IPS DF 4.7 (cell line): ENCODE measurements around the gene ZNF331.
"Not testable (repeated sequence)": the region's sequence is repeated elsewhere in the genome, so short reads cannot be mapped to it uniquely, and the experiment has no call there.

Source experiments
- DNase-seq: peaks from one replicate; pipeline ENCODE4 v3.0.0-alpha.2; 2013; ENCODE audit warnings: low spot score; ENCODE audit errors: extremely low read depth

ZNF331 gene

GRCh38 chr19:53537521-53538377 lies at the start of gene ZNF331:
ZNF331 (plus strand) TSS chr19:53538145; CDS start chr19:53569377, 31,232 bp downstream.
- no peak for DNase-seq

- DNase-seq, result no peak
These were observed 45.8 kb upstream of the ZNF331 start for GRCh38 chr19:53492153-53492552.

GRCh38 chr19:53497311-53498023 lies 40.5 kb upstream of the ZNF331 start:
- DNase-seq, result not testable (repeated sequence)

DNA sequence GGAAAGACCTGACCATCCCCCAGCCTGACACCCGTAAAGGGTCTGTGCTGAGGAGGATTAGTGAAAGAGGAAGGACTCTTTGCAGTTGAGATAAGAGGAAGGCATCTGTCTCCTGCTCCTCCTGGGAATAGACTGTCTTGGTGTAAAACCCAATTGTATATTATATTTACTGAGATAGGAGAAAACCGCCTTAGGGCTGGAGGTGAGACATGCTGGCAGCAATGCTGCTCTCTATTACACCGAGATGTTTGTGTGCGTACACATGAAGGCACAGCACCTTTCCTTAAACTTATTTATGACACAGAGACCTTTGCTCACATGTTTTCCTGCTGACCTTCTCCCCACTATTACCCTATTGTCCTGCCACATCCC lies 39.9 kb upstream of the ZNF331 start:
- not testable (repeated sequence) for DNase-seq

GRCh38 chr19:53503151-53503550 lies 34.8 kb upstream of the ZNF331 start:
- not testable (repeated sequence) for DNase-seq

GRCh38 chr19:53503671-53504364 lies 34.1 kb upstream of the ZNF331 start:
- not testable (repeated sequence) for DNase-seq

DNA sequence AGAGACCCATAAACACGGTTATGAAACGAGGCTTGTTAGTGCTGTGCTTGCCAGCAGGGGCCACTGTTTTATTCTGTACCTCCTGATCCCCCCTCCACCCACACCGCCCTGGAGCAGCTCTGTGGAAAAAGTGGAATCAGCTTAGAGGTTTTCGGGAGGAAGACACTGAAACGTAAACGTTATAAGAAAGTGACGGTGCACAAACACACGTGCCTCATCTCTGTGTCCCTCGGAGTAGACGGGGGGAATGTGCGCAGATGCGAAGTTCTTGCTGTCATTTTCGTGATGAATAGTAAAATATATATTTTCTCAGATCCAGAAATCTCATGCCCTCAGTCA lies 33.6 kb upstream of the ZNF331 start:
- not testable (repeated sequence) for DNase-seq

- no peak for DNase-seq
These were observed 33.1 kb upstream of the ZNF331 start for GRCh38 chr19:53504885-53505284.

DNA sequence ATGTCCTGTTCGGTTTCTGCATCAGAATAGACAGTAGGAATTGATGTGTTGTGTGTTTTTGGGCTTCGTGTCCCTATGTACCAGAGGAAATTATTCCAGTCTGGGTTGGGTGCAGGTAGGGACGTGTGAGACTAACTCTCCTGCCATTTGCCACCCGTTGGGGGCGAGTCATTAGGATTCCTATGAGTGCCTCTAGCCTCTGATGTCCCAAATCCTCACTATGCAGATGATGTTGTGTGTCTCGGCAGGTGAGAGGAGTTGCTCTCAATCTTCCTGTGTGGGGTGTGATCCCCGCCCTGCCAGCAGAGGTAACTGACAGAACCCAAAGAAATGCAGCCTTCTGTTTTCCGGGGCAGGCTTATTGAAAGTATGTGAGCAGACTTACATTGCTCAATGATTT lies 31.2 kb upstream of the ZNF331 start:
- no peak for DNase-seq

- no peak for DNase-seq
These were observed 30.2 kb upstream of the ZNF331 start for GRCh38 chr19:53507523-53508442.

- no peak for DNase-seq
These were observed 28.5 kb upstream of the ZNF331 start for GRCh38 chr19:53509443-53509842.

DNA sequence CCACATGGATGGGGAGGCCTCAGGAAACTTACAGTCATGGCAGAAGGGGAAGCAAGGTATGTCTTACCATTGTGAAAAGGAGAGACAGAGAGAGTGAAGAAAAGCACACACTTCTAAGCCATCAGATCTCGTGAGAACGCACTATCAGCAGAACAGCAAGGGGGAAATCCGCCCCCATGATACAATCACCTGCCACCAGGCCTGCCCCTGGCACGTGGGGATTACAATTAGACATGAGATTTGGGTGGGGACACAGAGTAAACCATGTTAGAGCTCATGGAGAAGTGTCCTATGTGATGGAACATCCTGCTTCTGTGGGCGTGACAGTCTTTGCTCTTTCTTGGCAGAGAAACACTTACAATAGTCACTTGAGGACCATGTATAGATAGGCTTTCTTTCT lies 28.1 kb upstream of the ZNF331 start:
- no peak for DNase-seq

DNA sequence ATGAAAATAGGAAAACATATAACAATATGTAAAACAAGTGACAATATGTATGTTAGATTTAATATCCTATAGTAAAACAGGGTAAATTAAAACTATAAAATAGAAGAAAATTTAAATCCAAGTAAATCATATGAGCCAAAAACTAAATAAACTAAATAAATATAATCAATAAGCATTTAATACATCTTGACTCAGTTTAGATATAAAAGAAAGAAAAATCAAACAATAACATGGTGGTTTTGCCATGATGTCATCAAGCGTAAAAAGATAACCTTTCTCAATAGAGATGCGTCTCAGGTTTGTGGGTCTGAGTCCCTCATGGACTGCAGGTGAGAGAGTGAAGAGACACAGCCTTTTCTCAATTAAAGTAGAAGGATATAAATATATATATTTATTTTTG lies 26.6 kb upstream of the ZNF331 start:
- DNase-seq, result no peak

DNA sequence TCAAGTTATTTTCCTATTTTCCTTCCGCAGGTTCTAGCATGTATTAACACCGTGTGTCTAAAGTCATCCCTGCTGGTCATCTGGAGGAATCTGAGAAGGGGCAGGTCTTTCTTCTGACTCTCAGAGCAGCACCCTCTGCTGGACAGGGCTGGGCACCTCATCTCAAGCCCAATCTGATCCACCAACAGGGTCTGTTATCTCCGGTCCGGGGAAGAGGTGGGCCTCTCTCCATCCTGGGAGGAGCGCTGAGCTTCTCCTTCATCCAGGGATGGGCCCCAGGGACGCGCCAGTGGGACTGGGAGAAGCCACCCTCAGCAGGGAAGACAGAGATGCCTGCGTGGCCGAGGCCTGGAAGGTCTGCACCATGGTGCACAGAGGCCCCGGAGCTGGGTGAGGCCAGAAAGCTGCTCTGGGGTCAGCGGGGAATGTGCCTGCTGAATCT lies 26.0 kb upstream of the ZNF331 start:
- DNase-seq, result peak; percentile 72

DNA sequence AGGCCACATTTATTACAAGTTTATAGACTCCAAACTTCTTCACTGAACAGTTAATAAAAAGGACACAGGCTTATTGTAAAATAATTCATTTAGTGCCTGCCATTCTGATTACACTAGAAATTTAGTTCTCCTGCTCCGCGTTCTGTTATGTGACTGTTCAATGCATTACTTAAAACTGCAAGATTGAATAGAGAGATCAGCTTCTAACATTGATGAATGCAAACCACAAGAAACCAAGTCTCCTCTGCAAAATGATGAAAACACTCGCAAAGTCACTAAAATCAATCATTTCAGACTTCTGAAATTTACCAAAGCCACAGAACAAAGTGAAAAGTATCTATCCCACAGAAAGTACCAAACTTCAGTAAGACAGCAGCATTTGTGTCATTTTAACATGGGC lies 22.9 kb upstream of the ZNF331 start:
- not testable (repeated sequence) for DNase-seq

DNA sequence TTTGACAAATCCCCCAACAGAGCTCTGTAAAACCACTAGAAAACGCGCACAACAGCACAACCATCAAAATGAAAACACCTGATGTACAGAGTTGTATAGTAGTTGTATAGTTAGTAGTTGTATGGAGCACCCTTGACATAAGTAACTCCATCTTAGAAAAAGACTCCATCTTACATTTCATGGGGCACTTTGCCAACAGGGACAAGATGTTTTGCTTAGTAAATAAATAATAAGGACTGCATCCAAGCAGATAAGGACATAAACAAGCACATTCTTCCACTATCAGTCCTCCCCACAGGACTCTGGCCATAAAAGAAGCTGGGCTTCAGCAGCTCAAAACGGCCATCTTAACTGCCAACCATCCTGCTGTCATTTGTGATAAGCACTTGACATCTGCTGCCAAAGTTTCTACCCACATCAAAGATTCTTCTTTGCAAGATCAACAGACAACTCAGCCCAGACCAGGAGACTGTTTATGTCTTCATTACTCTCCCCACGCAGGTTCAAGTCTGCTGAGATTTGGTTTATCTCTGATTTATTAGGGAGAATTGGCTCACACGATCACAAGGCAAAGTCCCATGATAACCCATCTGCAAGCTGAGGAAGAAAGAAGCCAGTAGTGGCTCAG lies 20.7 kb upstream of the ZNF331 start:
- DNase-seq, result no peak

- no peak for DNase-seq
These were observed 19.8 kb upstream of the ZNF331 start for GRCh38 chr19:53518121-53518520.

DNA sequence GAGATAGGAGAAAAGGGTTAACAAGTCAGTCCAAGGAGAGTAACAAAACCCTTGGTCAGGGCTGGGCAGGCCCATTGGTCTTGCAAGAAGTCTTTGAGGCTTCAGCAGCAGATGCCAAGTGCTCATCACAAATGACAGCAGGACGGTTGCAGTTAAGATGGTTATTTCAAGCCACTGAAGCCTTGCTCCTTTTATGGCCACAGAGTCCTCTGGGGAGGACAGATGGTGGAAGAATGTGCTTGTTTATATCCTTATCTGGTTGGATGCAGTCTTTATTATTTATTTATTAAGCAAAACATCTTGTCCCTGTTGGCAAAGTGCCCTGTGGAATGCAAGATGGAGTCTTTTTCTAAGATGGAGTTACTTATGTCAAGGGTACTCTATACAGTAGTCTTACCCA lies 19.2 kb upstream of the ZNF331 start:
- no peak for DNase-seq

GRCh38 chr19:53519446-53519845 lies 18.5 kb upstream of the ZNF331 start:
- no peak for DNase-seq

DNA sequence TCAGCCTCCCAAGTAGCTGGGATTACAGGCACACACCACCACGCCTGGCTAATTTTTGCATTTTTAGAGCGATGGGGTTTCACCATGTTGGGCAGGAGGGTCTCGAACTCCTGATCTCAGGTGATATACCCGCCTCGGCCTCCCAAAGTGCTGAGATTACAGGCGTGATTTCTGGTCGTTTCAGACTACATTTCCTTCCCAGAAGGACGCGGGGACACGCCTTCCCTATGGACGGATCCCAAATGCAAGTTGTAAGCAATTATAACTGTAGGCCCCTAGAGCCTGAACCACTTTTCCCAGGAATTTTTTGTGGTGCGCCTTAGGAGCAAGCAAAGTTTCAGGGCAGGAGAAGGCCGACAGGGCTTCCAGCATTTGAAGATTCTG lies 17.8 kb upstream of the ZNF331 start:
- DNase-seq, result no peak
